Hepatocyte (in vitro differentiated cells): ENCODE measurements around the gene ROR2.

Source experiments
- CTCF ChIP-seq: fragments of 200-600 bp; sonication (generic); IDR thresholded peaks from 2 replicates; pipeline ENCODE4 v1.5.1; 2016; ENCODE audit warnings: antibody characterized with exemption, mild to moderate bottlenecking; ENCODE audit not compliant: poor library complexity
- EZH2 ChIP-seq: fragments of 200-600 bp; sonication (generic); IDR thresholded peaks from 2 replicates; pipeline ENCODE4 v1.6.1; 2016; ENCODE audit warnings: antibody characterized with exemption, mild to moderate bottlenecking, borderline replicate concordance

GRCh38 chr9:91784673-91785446 lies 165.2 kb downstream of the ROR2 start:
- no peak for TF ChIP-seq CTCF
- TF ChIP-seq EZH2: no peak
